CD14-positive monocyte (primary cell): ENCODE measurements around the gene PMM2. TPM values are rescaled to one million over a fixed set of nuclear protein-coding genes. Genes with fewer than 3 reads are reported as not detected.

ENCODE experiments used
- DNase-seq, 3 donors: peaks; one replicate each; pipeline ENCODE4 v3.0.0-alpha.2; 2011 to 2022
- H2AFZ ChIP-seq: 2 replicates; pipeline ENCODE4 v1.6.0; 2012; ENCODE audit warnings: mild to moderate bottlenecking, low read depth, low read length, inconsistent platforms; ENCODE audit not compliant: insufficient read depth, poor library complexity, severe bottlenecking
- H3K27ac ChIP-seq, 2 donors: 1 replicate in 1 of 2; 2 replicates in 1 of 2; pipeline ENCODE4 v1.5.1; 2012 to 2013; ENCODE audit warnings: low read length in 2 of 2, control low read depth in 1 of 2, inconsistent platforms in 1 of 2, low read depth in 1 of 2, mild to moderate bottlenecking in 1 of 2
- H3K27me3 ChIP-seq, 2 donors: one replicate each; pipeline versions ENCODE4 v1.6.0 to v1.6.1; 2011 to 2013; ENCODE audit warnings: low read length in 2 of 2; ENCODE audit not compliant: control insufficient read depth in 2 of 2, insufficient read depth in 2 of 2
- H3K36me3 ChIP-seq, 2 donors: replicated peaks in 1 of 2; 1 replicate in 1 of 2; 2 replicates in 1 of 2; pipeline versions ENCODE4 v1.5.1 to v1.6.1; 2012 to 2013; ENCODE audit warnings: low read length in 2 of 2, control low read depth in 1 of 2, inconsistent platforms in 1 of 2, mild to moderate bottlenecking in 1 of 2; ENCODE audit not compliant: insufficient read depth in 2 of 2, control insufficient read depth in 1 of 2
- H3K4me1 ChIP-seq, 2 donors: 1 replicate in 1 of 2; 2 replicates in 1 of 2; pipeline versions ENCODE4 v1.5.1 to v1.6.1; 2012 to 2013; ENCODE audit warnings: low read length in 2 of 2, control low read depth in 1 of 2, inconsistent platforms in 1 of 2, mild to moderate bottlenecking in 1 of 2, moderate library complexity in 1 of 2; ENCODE audit not compliant: insufficient read depth in 2 of 2, control insufficient read depth in 1 of 2
- H3K4me2 ChIP-seq: replicated peaks from 2 replicates; pipeline ENCODE3; 2012; ENCODE audit warnings: low read length, moderate library complexity, mild to moderate bottlenecking; ENCODE audit not compliant: poor library complexity, severe bottlenecking; ENCODE audit errors: extremely low read depth
- H3K4me3 ChIP-seq, 3 experiments: fragments of 200-600 bp in 1 of 3; sonication (generic) in 1 of 3; replicated peaks in 1 of 3; 1 replicate in 2 of 3; 2 replicates in 1 of 3; pipeline ENCODE4 v1.5.1; 2011 to 2013; ENCODE audit warnings: low read length in 3 of 3, mild to moderate bottlenecking in 3 of 3, control low read depth in 2 of 3, low read depth in 2 of 3, inconsistent platforms in 1 of 3, moderate library complexity in 1 of 3
- H3K79me2 ChIP-seq: 2 replicates; pipeline ENCODE4 v1.6.0; 2012; ENCODE audit warnings: mild to moderate bottlenecking, control low read depth, inconsistent platforms, low read length, moderate library complexity; ENCODE audit not compliant: insufficient read depth
- H3K9ac ChIP-seq: 2 replicates; pipeline ENCODE4 v1.6.0; 2017; ENCODE audit warnings: low read length, mild to moderate bottlenecking; ENCODE audit not compliant: insufficient read depth, poor library complexity, severe bottlenecking
- H3K9me3 ChIP-seq, 2 donors: replicated peaks in 1 of 2; 1 replicate in 1 of 2; 2 replicates in 1 of 2; pipeline versions ENCODE4 v1.5.1 to v1.6.1; 2012 to 2013; ENCODE audit warnings: low read length in 2 of 2, control low read depth in 1 of 2; ENCODE audit not compliant: control insufficient read depth in 1 of 2, insufficient read depth in 1 of 2
- H4K20me1 ChIP-seq: 2 replicates; pipeline ENCODE4 v1.6.0; 2012; ENCODE audit warnings: mild to moderate bottlenecking, low read length, control low read depth, moderate library complexity; ENCODE audit not compliant: insufficient read depth
- H3K27ac Mint-ChIP-seq, 7 donors: one replicate each; pipeline ENCODE4 v1.8.0; 2020; ENCODE audit warnings: mild to moderate bottlenecking in 7 of 7, mixed read lengths in 7 of 7, moderate library complexity in 6 of 7, inconsistent platforms in 2 of 7
- H3K27me3 Mint-ChIP-seq, 3 donors: one replicate each; pipeline ENCODE4 v1.8.0; 2021 to 2022; ENCODE audit warnings: low read depth in 3 of 3, mild to moderate bottlenecking in 3 of 3, mixed read lengths in 3 of 3, moderate library complexity in 3 of 3, inconsistent platforms in 1 of 3
- H3K36me3 Mint-ChIP-seq, 2 donors: one replicate each; pipeline ENCODE4 v1.8.0; 2020; ENCODE audit warnings: mixed read lengths in 2 of 2, inconsistent platforms in 1 of 2, mild to moderate bottlenecking in 1 of 2
- H3K4me1 Mint-ChIP-seq: one replicate; pipeline ENCODE4 v1.8.0; 2020; ENCODE audit warnings: mild to moderate bottlenecking, mixed read lengths
- H3K4me3 Mint-ChIP-seq, 2 donors: one replicate each; pipeline ENCODE4 v1.8.0; 2020; ENCODE audit warnings: mild to moderate bottlenecking in 2 of 2, mixed read lengths in 2 of 2, moderate library complexity in 1 of 2
- H3K9me3 Mint-ChIP-seq, 7 donors: one replicate each; pipeline ENCODE4 v1.8.0; 2020 to 2022; ENCODE audit warnings: mixed read lengths in 7 of 7, mild to moderate bottlenecking in 6 of 7, moderate library complexity in 6 of 7, inconsistent platforms in 2 of 7
- WGBS: methylation state at CpG from one replicate; pipeline ENCODE4 v1.1.5; 2013; ENCODE audit warnings: missing lambda C conversion rate; ENCODE audit not compliant: insufficient coverage; 5-methylcytosine and 5-hydroxymethylcytosine counted together
- intact Hi-C, 2 donors: fragments of 100-400 bp; cut with micrococcal nuclease; formaldehyde crosslinking; loops; one replicate each; pipeline versions ENCODE4 v1.15.0 to v1.15.1; 2023
- polyA plus RNA-seq, 3 donors: library from polyadenylated mRNA; depleted of rRNA in 1 of 3; unstranded in 2 of 3; stranded (reverse) in 1 of 3; fragments of 300-500 nt in 2 of 3; fragments of >200 nt in 1 of 3; fragmentation: Illumina TruSeq in 2 of 3; gene quantifications; 1 replicate in 2 of 3; 2 replicates in 1 of 3; pipeline ENCODE4 v1.2.3, GENCODE V29; 2012 to 2021
- TF ChIP-seq, protein P1 (sequence below): fragments of 200-600 bp; IDR thresholded peaks from one replicate; pipeline ENCODE4 v1.8.0; 2022; ENCODE audit warnings: antibody characterized with exemption, mild to moderate bottlenecking

Gene PMM2
- polyA plus RNA-seq, 3 donors: 15.2 to 22.9 (median 17.8) TPM

DNA sequence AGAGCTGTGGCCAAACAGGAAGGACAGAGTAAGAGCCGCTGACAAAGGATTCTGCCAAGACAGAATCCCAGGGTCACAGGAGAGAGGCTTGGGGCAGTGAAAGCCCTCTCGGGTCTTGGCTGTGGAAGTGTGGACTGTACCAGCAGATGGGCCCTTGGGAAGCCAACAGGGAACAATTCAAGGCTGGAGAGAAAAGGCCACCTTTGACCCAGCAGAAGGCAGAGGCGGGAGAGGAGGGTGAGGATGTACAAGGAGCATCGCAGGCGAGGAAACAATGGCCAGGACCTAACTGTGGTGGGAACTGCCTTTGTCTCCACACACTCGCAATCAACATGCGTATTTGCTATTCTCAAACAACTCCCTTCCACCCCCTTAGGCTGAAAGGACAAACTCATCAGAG, 55.5 kb downstream of the PMM2 start:
- H3K27ac ChIP-seq: no peak overlapping the region
- H3K9ac ChIP-seq: no peak overlapping the region
- Mint-ChIP-seq H3K36me3 (peaks cover 78 to 96% of the 10 kb centered on the region in 2 donors), H3K27ac (no peak overlapping the region), H3K27me3 (peaks cover 2 to 6% (median 6%) of the 10 kb centered on the region in 3 donors), H3K4me3 (no peak overlapping the region), H3K4me1 (peaks cover 32% of the 10 kb centered on the region), H3K9me3 (peaks cover 0 to 4% (median 0%) of the 10 kb centered on the region in 7 donors)
- 94% methylated on average over 4 of the region's 7 CpGs for WGBS
- TF ChIP-seq, protein P1, sequence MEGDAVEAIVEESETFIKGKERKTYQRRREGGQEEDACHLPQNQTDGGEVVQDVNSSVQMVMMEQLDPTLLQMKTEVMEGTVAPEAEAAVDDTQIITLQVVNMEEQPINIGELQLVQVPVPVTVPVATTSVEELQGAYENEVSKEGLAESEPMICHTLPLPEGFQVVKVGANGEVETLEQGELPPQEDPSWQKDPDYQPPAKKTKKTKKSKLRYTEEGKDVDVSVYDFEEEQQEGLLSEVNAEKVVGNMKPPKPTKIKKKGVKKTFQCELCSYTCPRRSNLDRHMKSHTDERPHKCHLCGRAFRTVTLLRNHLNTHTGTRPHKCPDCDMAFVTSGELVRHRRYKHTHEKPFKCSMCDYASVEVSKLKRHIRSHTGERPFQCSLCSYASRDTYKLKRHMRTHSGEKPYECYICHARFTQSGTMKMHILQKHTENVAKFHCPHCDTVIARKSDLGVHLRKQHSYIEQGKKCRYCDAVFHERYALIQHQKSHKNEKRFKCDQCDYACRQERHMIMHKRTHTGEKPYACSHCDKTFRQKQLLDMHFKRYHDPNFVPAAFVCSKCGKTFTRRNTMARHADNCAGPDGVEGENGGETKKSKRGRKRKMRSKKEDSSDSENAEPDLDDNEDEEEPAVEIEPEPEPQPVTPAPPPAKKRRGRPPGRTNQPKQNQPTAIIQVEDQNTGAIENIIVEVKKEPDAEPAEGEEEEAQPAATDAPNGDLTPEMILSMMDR: no peak
- H3K4me3 ChIP-seq: no peak overlapping the region
- peaks cover 21 to 31% of the 10 kb centered on the region in 2 donors for H3K4me1 ChIP-seq
- peaks cover 41% of the 10 kb centered on the region for H4K20me1 ChIP-seq
- no peak overlapping the region for H2AFZ ChIP-seq
- H3K36me3 ChIP-seq: peaks cover 43 to 79% of the 10 kb centered on the region in 2 donors
- no peak for DNase-seq
- H3K27me3 ChIP-seq: no peaks in the 10 kb centered on the region
- no peak overlapping the region for H3K4me2 ChIP-seq
- intact Hi-C loops: no loop called here
- no peaks in the 10 kb centered on the region for H3K9me3 ChIP-seq
- H3K79me2 ChIP-seq: no peaks in the 10 kb centered on the region

DNA sequence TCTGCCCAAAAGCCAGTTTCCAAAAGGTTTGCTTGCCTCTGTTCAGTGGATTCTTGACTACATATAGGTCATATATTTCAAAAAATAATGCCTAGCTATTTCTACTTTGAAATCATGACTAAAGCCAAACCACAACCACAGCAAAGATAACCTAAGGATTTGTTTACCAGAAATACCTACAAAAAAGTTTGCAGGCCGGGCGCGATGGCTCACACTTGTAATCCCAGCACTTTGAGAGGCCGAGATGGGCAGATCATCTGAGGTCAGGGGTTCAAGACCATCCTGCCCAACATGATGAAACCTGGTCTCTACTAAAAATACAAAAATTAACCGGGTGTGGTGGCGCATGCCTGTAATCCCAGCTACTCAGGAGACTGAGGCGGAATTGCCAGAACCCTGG, 56.0 kb downstream of the PMM2 start:
- Histone ChIP-seq H3K27ac (no peak overlapping the region), H3K4me3 (no peak overlapping the region), H3K9ac (no peak overlapping the region), H2AFZ (no peak overlapping the region), H3K4me1 (peaks cover 21 to 27% of the 10 kb centered on the region in 2 donors), H3K9me3 (no peaks in the 10 kb centered on the region), H4K20me1 (peaks cover 44% of the 10 kb centered on the region), H3K36me3 (peaks cover 43 to 79% of the 10 kb centered on the region in 2 donors), H3K27me3 (no peaks in the 10 kb centered on the region), H3K79me2 (peaks cover 3% of the 10 kb centered on the region), H3K4me2 (no peak overlapping the region)
- Mint-ChIP-seq H3K36me3 (peaks cover 78 to 96% of the 10 kb centered on the region in 2 donors), H3K27me3 (peaks cover 2 to 6% (median 3%) of the 10 kb centered on the region in 3 donors), H3K9me3 (peaks cover 0 to 4% (median 0%) of the 10 kb centered on the region in 7 donors), H3K4me3 (no peak overlapping the region), H3K4me1 (peaks cover 32% of the 10 kb centered on the region), H3K27ac (no peak overlapping the region)
- TF ChIP-seq, protein P1: no peak
- no peak for DNase-seq
- WGBS: 96% methylated on average over 4 of the region's 7 CpGs
- intact Hi-C loops: no loop called here
